Measurements from ENCODE around the gene DBF4B. TPM values are rescaled to one million over a fixed set of nuclear protein-coding genes. Genes with fewer than 3 reads are reported as not detected.
"Not testable (repeated sequence)": the region's sequence is repeated elsewhere in the genome, so short reads cannot be mapped to it uniquely, and the experiment has no call there.

The DBF4B gene
- total and polyA plus RNA-seq, 7 donors, result 0.60 to 7.8 (median 4.6) TPM

DNA sequence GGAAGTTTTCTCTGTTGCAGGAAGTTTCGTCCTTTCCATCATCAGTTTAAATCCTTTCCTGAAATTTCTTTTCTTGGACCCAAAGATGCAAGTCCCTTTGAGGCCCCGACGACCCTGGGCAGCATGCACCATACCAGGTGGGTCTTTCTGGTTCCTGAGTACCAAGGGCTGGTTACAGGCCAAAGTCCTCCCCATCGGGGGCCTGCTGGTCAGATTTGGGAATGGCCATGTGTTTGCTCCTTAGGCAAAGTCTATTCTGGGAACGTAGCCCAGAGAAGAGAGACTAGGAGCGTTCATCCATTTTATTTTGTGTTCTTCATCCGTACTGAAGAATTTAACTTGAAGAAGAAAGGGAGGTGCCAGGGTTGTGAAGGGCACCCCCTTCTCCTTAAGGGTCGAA lies 32.9 kb downstream of the DBF4B start:
- no peak overlapping the region for H3K4me3 ChIP-seq
- WGBS, 2 donors, result 94 to 95% methylated on average over 8 of the region's 8 CpGs
- H3K27me3 ChIP-seq, result no peaks in the 10 kb centered on the region
- peaks cover 0 to 19% (median 0%) of the 10 kb centered on the region in 4 donors for H3K36me3 ChIP-seq
- H3K27ac ChIP-seq, result no peak overlapping the region
- no peaks in the 10 kb centered on the region for H3K4me1 ChIP-seq
- TF ChIP-seq EP300 (IDR thresholded peaks at IDR 0.05) (no peak), POLR2A (IDR thresholded peaks at IDR 0.05) (no peak), POLR2AphosphoS5 (IDR thresholded peaks at IDR 0.05) (no peak)
- TF ChIP-seq, protein P1, sequence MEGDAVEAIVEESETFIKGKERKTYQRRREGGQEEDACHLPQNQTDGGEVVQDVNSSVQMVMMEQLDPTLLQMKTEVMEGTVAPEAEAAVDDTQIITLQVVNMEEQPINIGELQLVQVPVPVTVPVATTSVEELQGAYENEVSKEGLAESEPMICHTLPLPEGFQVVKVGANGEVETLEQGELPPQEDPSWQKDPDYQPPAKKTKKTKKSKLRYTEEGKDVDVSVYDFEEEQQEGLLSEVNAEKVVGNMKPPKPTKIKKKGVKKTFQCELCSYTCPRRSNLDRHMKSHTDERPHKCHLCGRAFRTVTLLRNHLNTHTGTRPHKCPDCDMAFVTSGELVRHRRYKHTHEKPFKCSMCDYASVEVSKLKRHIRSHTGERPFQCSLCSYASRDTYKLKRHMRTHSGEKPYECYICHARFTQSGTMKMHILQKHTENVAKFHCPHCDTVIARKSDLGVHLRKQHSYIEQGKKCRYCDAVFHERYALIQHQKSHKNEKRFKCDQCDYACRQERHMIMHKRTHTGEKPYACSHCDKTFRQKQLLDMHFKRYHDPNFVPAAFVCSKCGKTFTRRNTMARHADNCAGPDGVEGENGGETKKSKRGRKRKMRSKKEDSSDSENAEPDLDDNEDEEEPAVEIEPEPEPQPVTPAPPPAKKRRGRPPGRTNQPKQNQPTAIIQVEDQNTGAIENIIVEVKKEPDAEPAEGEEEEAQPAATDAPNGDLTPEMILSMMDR (IDR thresholded peaks at IDR 0.05), result no peak
- no peak for DNase-seq
- intact Hi-C loops (cut with DNase I), result no loop called here
- no peaks in the 10 kb centered on the region for H3K9me3 ChIP-seq

DNA sequence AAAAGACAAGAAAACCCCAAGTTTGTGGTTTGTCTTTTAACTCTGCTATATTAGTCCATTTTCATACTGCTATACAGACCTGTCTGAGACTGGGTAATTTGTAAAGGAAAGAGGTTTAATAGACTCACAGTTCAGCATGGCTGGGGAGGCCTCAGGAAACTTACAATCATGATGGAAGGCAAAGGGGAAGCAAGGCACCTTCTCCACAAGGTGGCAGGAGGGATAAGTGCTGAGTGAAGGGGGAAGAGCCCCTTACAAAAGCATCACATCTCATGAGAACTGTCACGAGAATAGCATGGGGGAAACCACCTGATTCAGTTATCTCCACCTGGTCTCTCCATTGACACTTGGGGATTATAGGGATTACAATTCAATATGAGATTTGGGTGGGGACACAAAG lies 36.8 kb downstream of the DBF4B start:
- peaks cover 0 to 31% (median 4%) of the 10 kb centered on the region in 4 donors for H3K36me3 ChIP-seq
- TF ChIP-seq POLR2AphosphoS5 (IDR thresholded peaks at IDR 0.05) (no peak), POLR2A (IDR thresholded peaks at IDR 0.05) (no peak), EP300 (IDR thresholded peaks at IDR 0.05) (no peak)
- TF ChIP-seq, protein P1 (IDR thresholded peaks at IDR 0.05), result no peak
- intact Hi-C loops (cut with DNase I), result no loop called here
- WGBS, 2 donors, result 94 to 95% methylated on average over 1 of the region's 1 CpG
- H3K4me3 ChIP-seq, result no peak overlapping the region
- no peaks in the 10 kb centered on the region for H3K27me3 ChIP-seq
- no peak overlapping the region for H3K27ac ChIP-seq
- H3K9me3 ChIP-seq, result no peaks in the 10 kb centered on the region
- no peak for DNase-seq
- no peaks in the 10 kb centered on the region for H3K4me1 ChIP-seq

DNA sequence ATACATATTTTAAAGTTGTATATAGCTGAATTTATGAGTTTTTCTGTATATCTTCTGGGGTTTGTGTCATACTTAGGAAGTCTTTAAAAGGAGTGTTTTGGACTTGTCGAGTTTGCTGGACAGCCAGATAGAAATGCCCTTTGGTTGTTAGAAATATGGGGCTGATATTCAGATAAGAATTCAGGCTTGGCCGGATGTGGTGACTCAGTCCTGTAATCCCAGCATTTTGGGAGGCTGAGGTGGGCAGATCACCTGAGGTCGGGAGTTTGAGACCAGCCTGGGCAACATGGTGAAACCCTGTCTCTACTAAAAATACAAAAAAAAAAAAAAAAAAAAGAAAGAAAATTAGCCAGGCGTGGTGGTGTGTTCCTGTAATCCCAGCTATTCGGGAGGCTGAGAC lies 37.3 kb downstream of the DBF4B start:
- DNase-seq; intact Hi-C loops (cut with DNase I); H3K9me3 ChIP-seq; H3K27ac ChIP-seq; H3K4me1 ChIP-seq; H3K27me3 ChIP-seq; H3K4me3 ChIP-seq: not testable (repeated sequence)
- 92 to 96% methylated on average over 5 of the region's 5 CpGs for WGBS, 2 donors
- peaks cover 0 to 34% (median 5%) of the 10 kb centered on the region in 4 donors for H3K36me3 ChIP-seq

DNA sequence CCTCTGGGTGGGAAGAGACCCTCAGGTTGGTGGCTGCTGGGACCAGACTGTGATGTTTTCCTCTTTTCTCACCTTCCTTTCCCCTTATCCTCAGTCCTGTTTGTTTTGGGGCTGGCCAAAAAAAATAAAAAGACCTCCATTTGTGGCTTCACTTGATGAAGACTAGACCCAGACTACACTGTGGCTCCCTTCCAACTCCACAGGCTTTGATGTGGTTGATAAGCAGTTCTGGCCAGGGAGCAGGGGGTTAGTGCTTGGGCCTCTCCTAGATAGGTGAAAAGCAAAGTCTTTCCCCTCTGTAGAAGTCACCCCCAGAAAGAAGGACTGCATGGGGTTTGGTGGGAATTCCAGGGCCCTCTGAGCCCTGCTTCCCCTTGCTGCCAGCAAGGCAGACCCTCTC lies 39.1 kb downstream of the DBF4B start:
- DNase-seq, result no peak
- Histone ChIP-seq H3K36me3 (peaks cover 0 to 27% (median 5%) of the 10 kb centered on the region in 4 donors), H3K27ac (no peak overlapping the region), H3K27me3 (no peaks in the 10 kb centered on the region), H3K9me3 (no peaks in the 10 kb centered on the region), H3K4me1 (no peaks in the 10 kb centered on the region), H3K4me3 (no peak overlapping the region)
- intact Hi-C loops (cut with DNase I), result no loop called here
- TF ChIP-seq, protein P1 (IDR thresholded peaks at IDR 0.05), result no peak
- TF ChIP-seq EP300 (IDR thresholded peaks at IDR 0.05) (no peak), POLR2A (IDR thresholded peaks at IDR 0.05) (no peak), POLR2AphosphoS5 (IDR thresholded peaks at IDR 0.05) (no peak)

DNA sequence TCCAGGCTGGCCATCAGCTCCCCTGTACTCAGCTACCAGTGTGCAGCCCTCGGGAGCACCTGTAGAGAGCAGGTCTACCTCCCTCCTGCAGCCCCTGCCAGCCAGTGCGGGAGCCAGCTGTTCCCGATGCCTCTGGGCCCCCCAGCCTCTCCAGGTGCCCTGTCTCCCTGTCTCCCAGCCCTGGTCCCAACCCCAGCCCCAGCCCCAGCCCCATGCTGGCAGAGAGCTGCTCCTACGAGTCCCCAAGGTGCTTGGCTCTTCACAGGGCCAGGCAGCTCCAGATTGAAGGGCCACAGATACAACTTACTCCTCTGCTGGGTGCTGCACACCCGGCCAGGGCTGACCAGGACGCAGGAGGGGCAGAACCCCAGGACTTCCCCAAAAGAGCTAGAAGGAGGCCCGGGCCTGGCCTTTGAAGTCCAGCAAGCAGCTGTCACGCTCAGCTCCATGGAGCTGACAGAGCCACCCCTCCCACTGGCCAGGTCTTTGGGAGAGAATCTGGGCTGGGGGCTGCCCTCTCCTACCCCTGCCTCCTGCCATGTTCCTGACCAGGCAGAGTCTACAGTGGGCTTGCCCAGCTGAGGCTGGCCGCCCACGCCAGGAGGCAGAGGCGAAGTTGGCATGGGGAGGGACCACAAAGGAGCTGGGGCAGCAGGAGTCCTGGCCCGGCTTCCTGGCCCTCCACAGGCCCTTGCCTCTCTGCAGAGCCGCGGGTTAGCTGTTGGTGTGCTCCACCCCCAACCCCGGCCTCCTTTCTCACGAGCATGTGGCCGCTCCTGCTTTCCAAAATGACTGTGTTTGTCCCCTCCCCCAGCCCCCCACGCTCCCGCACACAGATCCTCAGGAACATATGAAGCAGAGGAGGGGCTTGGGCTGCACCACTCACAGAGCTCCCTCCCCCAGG lies 40.9 kb downstream of the DBF4B start:
- no peaks in the 10 kb centered on the region for H3K27me3 ChIP-seq
- TF ChIP-seq, protein P1 (IDR thresholded peaks at IDR 0.05), result no peak
- TF ChIP-seq POLR2AphosphoS5 (IDR thresholded peaks at IDR 0.05) (no peak), EP300 (IDR thresholded peaks at IDR 0.05) (no peak), POLR2A (IDR thresholded peaks at IDR 0.05) (no peak)
- H3K27ac ChIP-seq, result no peak overlapping the region
- DNase-seq, result no peak
- WGBS, 2 donors, result 89 to 93% methylated on average over 19 of the region's 19 CpGs
- peak overlapping the region in 1 of 4 donors; percentile 24 for H3K4me3 ChIP-seq
- H3K36me3 ChIP-seq, result peaks cover 0 to 27% (median 5%) of the 10 kb centered on the region in 4 donors
- H3K9me3 ChIP-seq, result no peaks in the 10 kb centered on the region
- no peaks in the 10 kb centered on the region for H3K4me1 ChIP-seq
- intact Hi-C loops (cut with DNase I), result no loop called here

Data from sigmoid colon (tissue), 7 donors.